ENCODE measurements around the gene STMP1.

GRCh38 chr7:135683609-135684008 lies 21.3 kb downstream of the STMP1 start:
- TF ChIP-seq POLR2A (IDR thresholded peaks at IDR 0.05): no peak
- TF ChIP-seq POLR2AphosphoS5 (IDR thresholded peaks at IDR 0.05; ENCODE audit: insufficient read depth in 1 of 2, low read depth in 1 of 2): no peak

Measured in vagina (tissue), 2 donors.